ENCODE results near the gene LGALSL. TPM values are rescaled to one million over a fixed set of nuclear protein-coding genes. Genes with fewer than 3 reads are reported as not detected.

Gene LGALSL
- total RNA-seq, 1 donor from 2014 or later: 13.0 TPM

DNA sequence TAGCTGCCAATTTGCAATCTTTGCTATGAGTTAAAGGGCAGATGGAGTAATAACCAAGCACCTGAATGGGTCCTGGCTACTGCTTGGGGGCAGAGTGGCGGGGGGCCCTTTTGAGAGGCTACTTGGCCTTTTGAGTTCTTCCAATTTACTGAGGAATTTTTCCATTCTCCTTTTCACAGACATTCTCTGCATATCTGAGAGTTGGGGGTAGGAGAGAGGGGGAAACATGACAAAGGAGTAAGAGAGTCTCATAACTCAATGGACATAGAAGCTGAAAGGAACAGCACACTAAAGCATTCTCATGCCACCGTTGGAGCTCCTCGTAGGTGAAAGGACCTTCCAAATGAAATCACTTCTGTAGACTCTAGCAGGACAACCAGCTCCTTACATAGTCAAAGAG, 16.1 kb downstream of the LGALSL start:
- H3K27ac ChIP-seq: no peak overlapping the region
- DNase-seq (ENCODE audit: extremely low spot score in 2 of 2): no peak
- intact Hi-C loops (cut with DNase I): no loop called here
- TF ChIP-seq POLR2A (IDR thresholded peaks at IDR 0.05) (no peak), POLR2AphosphoS5 (IDR thresholded peaks at IDR 0.05; ENCODE audit: insufficient read depth in 1 of 2, low read depth in 1 of 2) (no peak)
- TF ChIP-seq, protein P1, sequence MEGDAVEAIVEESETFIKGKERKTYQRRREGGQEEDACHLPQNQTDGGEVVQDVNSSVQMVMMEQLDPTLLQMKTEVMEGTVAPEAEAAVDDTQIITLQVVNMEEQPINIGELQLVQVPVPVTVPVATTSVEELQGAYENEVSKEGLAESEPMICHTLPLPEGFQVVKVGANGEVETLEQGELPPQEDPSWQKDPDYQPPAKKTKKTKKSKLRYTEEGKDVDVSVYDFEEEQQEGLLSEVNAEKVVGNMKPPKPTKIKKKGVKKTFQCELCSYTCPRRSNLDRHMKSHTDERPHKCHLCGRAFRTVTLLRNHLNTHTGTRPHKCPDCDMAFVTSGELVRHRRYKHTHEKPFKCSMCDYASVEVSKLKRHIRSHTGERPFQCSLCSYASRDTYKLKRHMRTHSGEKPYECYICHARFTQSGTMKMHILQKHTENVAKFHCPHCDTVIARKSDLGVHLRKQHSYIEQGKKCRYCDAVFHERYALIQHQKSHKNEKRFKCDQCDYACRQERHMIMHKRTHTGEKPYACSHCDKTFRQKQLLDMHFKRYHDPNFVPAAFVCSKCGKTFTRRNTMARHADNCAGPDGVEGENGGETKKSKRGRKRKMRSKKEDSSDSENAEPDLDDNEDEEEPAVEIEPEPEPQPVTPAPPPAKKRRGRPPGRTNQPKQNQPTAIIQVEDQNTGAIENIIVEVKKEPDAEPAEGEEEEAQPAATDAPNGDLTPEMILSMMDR (IDR thresholded peaks at IDR 0.05): no peak
- no peaks in the 10 kb centered on the region for H3K4me1 ChIP-seq
- H3K9me3 ChIP-seq: no peaks in the 10 kb centered on the region
- no peaks in the 10 kb centered on the region for H3K27me3 ChIP-seq
- no peak overlapping the region for H3K4me3 ChIP-seq
- H3K36me3 ChIP-seq: no peaks in the 10 kb centered on the region

DNA sequence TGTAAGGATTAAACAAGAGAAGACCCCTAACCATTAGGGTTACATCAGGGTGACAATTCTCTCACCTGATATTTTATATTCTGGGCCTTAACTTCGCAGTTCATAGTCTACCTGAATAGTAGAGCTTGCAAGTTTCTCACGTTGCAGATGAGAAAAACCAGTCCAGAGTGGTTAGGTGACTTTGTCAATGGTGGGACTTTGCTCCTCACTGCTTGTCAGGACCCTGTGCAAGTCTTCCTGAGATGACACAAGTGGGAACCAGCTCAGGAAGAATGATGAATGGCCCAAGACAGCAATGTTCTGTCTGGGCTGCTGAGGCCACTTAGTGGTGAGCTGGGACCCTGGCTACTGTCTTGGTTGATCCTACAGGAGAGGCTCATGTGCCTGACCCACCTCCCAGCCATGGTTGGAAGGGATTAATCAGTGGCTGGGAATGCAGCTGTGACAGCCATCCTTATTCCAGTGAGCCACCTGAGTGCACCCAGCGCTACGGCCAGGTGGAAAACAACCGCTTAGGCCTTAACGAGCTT, 16.9 kb downstream of the LGALSL start:
- Histone ChIP-seq H3K36me3 (no peaks in the 10 kb centered on the region), H3K9me3 (no peaks in the 10 kb centered on the region), H3K27ac (no peak overlapping the region), H3K4me1 (no peaks in the 10 kb centered on the region), H3K4me3 (no peak overlapping the region), H3K27me3 (no peaks in the 10 kb centered on the region)
- TF ChIP-seq POLR2AphosphoS5 (IDR thresholded peaks at IDR 0.05; ENCODE audit: insufficient read depth in 1 of 2, low read depth in 1 of 2) (no peak), POLR2A (IDR thresholded peaks at IDR 0.05) (no peak)
- TF ChIP-seq, protein P1 (IDR thresholded peaks at IDR 0.05): no peak
- intact Hi-C loops (cut with DNase I): no loop called here
- DNase-seq (ENCODE audit: extremely low spot score in 2 of 2): peak in 1 of 2 donors; percentile 58

DNA sequence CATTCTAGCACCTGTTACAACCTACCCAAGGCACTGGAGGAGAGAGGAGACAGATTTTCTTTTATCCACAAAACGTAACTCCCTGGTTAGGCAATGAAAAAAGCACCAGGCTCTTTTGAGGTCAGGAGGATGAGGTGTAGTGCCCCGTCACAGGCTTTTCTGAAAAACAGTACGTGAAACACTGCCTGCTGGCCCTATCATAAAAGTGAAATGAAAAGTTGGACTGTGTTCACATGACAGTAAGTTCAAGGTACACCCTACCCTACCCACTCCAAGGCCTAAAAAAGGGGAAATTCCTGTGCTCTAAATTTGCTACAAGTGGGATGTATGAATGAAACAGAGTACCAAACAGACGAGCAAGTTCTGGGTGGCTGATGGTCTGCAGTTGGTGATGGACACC, 17.6 kb downstream of the LGALSL start:
- no peak for TF ChIP-seq POLR2AphosphoS5 (IDR thresholded peaks at IDR 0.05; ENCODE audit: insufficient read depth in 1 of 2, low read depth in 1 of 2)
- TF ChIP-seq, protein P1 (IDR thresholded peaks at IDR 0.05): no peak
- no peak for TF ChIP-seq POLR2A (IDR thresholded peaks at IDR 0.05)
- H3K27ac ChIP-seq: no peak overlapping the region
- H3K27me3 ChIP-seq: no peaks in the 10 kb centered on the region
- H3K9me3 ChIP-seq: no peaks in the 10 kb centered on the region
- H3K4me1 ChIP-seq: no peaks in the 10 kb centered on the region
- DNase-seq (ENCODE audit: extremely low spot score in 2 of 2): no peak
- H3K4me3 ChIP-seq: no peak overlapping the region
- intact Hi-C loops (cut with DNase I): no loop called here
- no peaks in the 10 kb centered on the region for H3K36me3 ChIP-seq

DNA sequence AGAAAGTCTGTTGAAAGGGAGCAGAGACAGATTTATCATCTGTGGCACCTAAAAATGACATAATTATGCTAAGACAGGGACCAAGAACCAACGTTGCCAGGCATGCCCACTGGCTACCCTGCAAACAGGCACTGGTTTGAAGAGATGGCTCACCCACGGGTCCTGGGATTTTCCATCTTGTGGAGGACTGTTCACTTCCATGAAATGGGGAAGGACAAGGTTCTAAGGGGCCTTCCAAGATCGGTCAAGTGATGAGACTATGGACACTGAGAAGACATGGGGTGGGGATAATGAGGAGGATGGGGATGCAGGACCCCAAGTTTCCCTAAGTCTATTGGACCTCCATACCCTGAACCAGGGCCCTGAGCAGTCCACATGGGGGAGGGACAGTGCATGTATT, 18.9 kb downstream of the LGALSL start:
- intact Hi-C loops (cut with DNase I): no loop called here
- H3K9me3 ChIP-seq: no peaks in the 10 kb centered on the region
- H3K4me1 ChIP-seq: no peaks in the 10 kb centered on the region
- TF ChIP-seq POLR2A (IDR thresholded peaks at IDR 0.05) (no peak), POLR2AphosphoS5 (IDR thresholded peaks at IDR 0.05; ENCODE audit: insufficient read depth in 1 of 2, low read depth in 1 of 2) (no peak)
- TF ChIP-seq, protein P1 (IDR thresholded peaks at IDR 0.05): no peak
- H3K27ac ChIP-seq: no peak overlapping the region
- H3K27me3 ChIP-seq: no peaks in the 10 kb centered on the region
- DNase-seq (ENCODE audit: extremely low spot score in 2 of 2): peak in 1 of 2 donors; percentile 80
- H3K4me3 ChIP-seq: no peak overlapping the region
- no peaks in the 10 kb centered on the region for H3K36me3 ChIP-seq

DNA sequence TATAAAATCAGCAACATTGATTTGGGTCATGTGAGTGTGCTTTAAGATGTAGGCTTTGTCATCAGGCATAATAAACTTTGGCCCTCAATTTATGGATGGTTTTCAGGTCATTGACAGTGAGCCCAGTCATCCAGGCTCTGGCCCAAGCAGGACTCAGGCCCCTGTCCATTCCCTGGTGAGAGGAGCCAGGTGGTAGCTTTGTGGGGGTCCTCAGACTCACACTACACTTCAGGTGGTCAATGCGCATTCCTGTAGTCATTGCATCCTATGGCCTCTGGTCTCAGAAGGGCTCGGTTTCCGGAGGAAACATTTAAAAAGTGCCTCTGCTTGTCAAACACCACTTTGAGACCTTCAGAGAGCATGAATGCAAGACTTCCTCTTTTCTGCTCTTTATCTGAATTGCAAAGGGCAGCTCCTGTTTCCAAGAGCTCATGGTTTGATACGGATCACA, 20.2 kb downstream of the LGALSL start:
- Histone ChIP-seq H3K9me3 (no peaks in the 10 kb centered on the region), H3K4me3 (no peak overlapping the region), H3K27me3 (no peaks in the 10 kb centered on the region), H3K36me3 (no peaks in the 10 kb centered on the region), H3K4me1 (no peaks in the 10 kb centered on the region), H3K27ac (no peak overlapping the region)
- TF ChIP-seq POLR2A (IDR thresholded peaks at IDR 0.05) (no peak), POLR2AphosphoS5 (IDR thresholded peaks at IDR 0.05; ENCODE audit: insufficient read depth in 1 of 2, low read depth in 1 of 2) (no peak)
- TF ChIP-seq, protein P1 (IDR thresholded peaks at IDR 0.05): no peak
- intact Hi-C loops (cut with DNase I): no loop called here
- DNase-seq (ENCODE audit: extremely low spot score in 2 of 2): peak in 1 of 2 donors; percentile 42

All from vagina (tissue), 2 donors.